HEK293 (cell line): ENCODE measurements around the gene CNPY1.
A peak's percentile ranks its signal among the peaks of the same experiment; 100 is the strongest.

Experiments used
- CTCF ChIA-PET: fragments of 350-600 bp; formaldehyde crosslinking; extraction: SDS; loops from one replicate; lab custom pipeline; 2021; ENCODE audit warnings: antibody characterized with exemption; lab: Yijun Ruan, JAX
- POLR2A ChIA-PET: fragments of 300-600 bp; formaldehyde crosslinking; extraction: SDS; loops from one replicate; lab custom pipeline; 2020; ENCODE audit warnings: antibody characterized with exemption, inconsistent platforms; lab: Yijun Ruan, JAX
- H3K27ac ChIP-seq: fragments of 200-500 bp; sonication (Bioruptor generic); 2 replicates; pipeline ENCODE4 v1.5.1; 2014; ENCODE audit warnings: low read depth, low read length, control low read depth, inconsistent platforms; ENCODE audit errors: extremely low read depth
- H3K36me3 ChIP-seq, 2 experiments: fragments of 200-500 bp in 1 of 2; sonication (Bioruptor generic) in 1 of 2; 1 replicate in 1 of 2; 2 replicates in 1 of 2; pipeline ENCODE4 v1.5.1; 2014 to 2017; ENCODE audit warnings: inconsistent platforms in 2 of 2, low read length in 2 of 2; ENCODE audit not compliant: control insufficient read depth in 2 of 2, insufficient read depth in 1 of 2
- H3K4me1 ChIP-seq: fragments of 200-500 bp; sonication (Bioruptor generic); 2 replicates; pipeline ENCODE4 v1.5.1; 2014; ENCODE audit warnings: mild to moderate bottlenecking, low read length, inconsistent platforms; ENCODE audit not compliant: control insufficient read depth, insufficient read depth
- H3K4me3 ChIP-seq: 2 replicates; pipeline ENCODE4 v1.5.1; 2011; ENCODE audit warnings: low read depth, mild to moderate bottlenecking, control low read depth, low read length, moderate library complexity
- H3K9me3 ChIP-seq: fragments of 200-500 bp; sonication (Bioruptor generic); 2 replicates; pipeline ENCODE4 v1.5.1; 2014; ENCODE audit warnings: low read depth, low read length, inconsistent platforms; ENCODE audit not compliant: control insufficient read depth, insufficient read depth
- AEBP2 ChIP-seq: fragments of 450-650 bp; formaldehyde crosslinking; IDR thresholded peaks from 2 replicates; pipeline ENCODE4 v1.5.1; 2016; ENCODE audit warnings: missing biosample characterization, missing genetic modification characterization, borderline replicate concordance
- ATF2 ChIP-seq: fragments of 450-650 bp; formaldehyde crosslinking; IDR thresholded peaks from 2 replicates; pipeline ENCODE4 v1.5.1; 2016; ENCODE audit warnings: missing biosample characterization, missing genetic modification characterization, low read depth
- HOXA7 ChIP-seq: sonication (generic); formaldehyde crosslinking; IDR thresholded peaks from 2 replicates; pipeline ENCODE4 v1.8.1; 2022; ENCODE audit warnings: missing genetic modification reagents, borderline replicate concordance
- KLF1 ChIP-seq: fragments of 450-650 bp; formaldehyde crosslinking; IDR thresholded peaks from 2 replicates; pipeline ENCODE4 v1.5.1; 2016; ENCODE audit warnings: missing biosample characterization, missing genetic modification characterization
- KLF16 ChIP-seq: fragments of 450-650 bp; formaldehyde crosslinking; IDR thresholded peaks from 2 replicates; pipeline ENCODE4 v1.5.1; 2017; ENCODE audit warnings: missing biosample characterization, missing genetic modification characterization
- TSHZ1 ChIP-seq: fragments of 450-650 bp; formaldehyde crosslinking; IDR thresholded peaks from 2 replicates; pipeline ENCODE4 v1.5.1; 2016; ENCODE audit warnings: missing biosample characterization, missing genetic modification characterization, borderline replicate concordance
- ZBTB48 ChIP-seq: fragments of 450-650 bp; formaldehyde crosslinking; IDR thresholded peaks from 2 replicates; pipeline ENCODE4 v1.5.1; 2016; ENCODE audit warnings: missing biosample characterization, missing genetic modification characterization
- ZNF48 ChIP-seq: fragments of 450-650 bp; formaldehyde crosslinking; IDR thresholded peaks from 2 replicates; pipeline ENCODE4 v1.5.1; 2016; ENCODE audit warnings: missing biosample characterization, missing genetic modification characterization
- ZNF518A ChIP-seq: fragments of 450-650 bp; formaldehyde crosslinking; conservative IDR thresholded peaks from 2 replicates; pipeline ENCODE4 v1.5.1; 2016; ENCODE audit warnings: low read depth, missing biosample characterization, missing genetic modification characterization

The CNPY1 gene

GRCh38 chr7:155529845-155530244 lies 16.5 kb downstream of the CNPY1 start (continued):
- TF ChIP-seq AEBP2 (tag by site-specific recombination) (no peak), ZNF48 (tag by site-specific recombination) (no peak)

- POLR2A ChIA-PET = no interaction called here
- TF ChIP-seq KLF1 (tag by site-specific recombination) (0 out of 2 replicates have a peak, but pooled peaks have one; percentile 15), ZNF518A (tag by site-specific recombination) (no peak), ATF2 (0 out of 2 replicates have a peak, but pooled peaks have one; percentile 44)
- CTCF ChIA-PET = no interaction called here
These were observed 17.0 kb downstream of the CNPY1 start for GRCh38 chr7:155529346-155529745.

GRCh38 chr7:155527664-155528063 lies 18.7 kb downstream of the CNPY1 start:
- no peaks in the 10 kb centered on the region for H3K4me1 ChIP-seq
- TF ChIP-seq HOXA7 = no peak
- TF ChIP-seq ZBTB48 (tag by site-specific recombination) = no peak
- no peak for TF ChIP-seq TSHZ1 (tag by site-specific recombination)
- no peak for TF ChIP-seq KLF16 (tag by site-specific recombination)
- CTCF ChIA-PET = no interaction called here
- H3K36me3 ChIP-seq = no peaks in the 10 kb centered on the region
- H3K27ac ChIP-seq = no peak overlapping the region
- POLR2A ChIA-PET = no interaction called here
- no peaks in the 10 kb centered on the region for H3K9me3 ChIP-seq
- no peak overlapping the region for H3K4me3 ChIP-seq

More at GRCh38 chr7:155529346-155529745, 17.0 kb downstream of the CNPY1 start:
- Histone ChIP-seq H3K9me3 (no peaks in the 10 kb centered on the region), H3K4me3 (no peak overlapping the region), H3K4me1 (no peaks in the 10 kb centered on the region), H3K36me3 (no peaks in the 10 kb centered on the region), H3K27ac (no peak overlapping the region)
